HG03108 (cell line): ENCODE data around the gene TBC1D24.

Experiments
- ATAC-seq: cut with Tn5 transposase; IDR thresholded peaks from one replicate; pipeline ENCODE4 v1.9.1; 2021; ENCODE audit warnings: moderate library complexity; ENCODE audit not compliant: unreplicated experiment

Gene TBC1D24

DNA sequence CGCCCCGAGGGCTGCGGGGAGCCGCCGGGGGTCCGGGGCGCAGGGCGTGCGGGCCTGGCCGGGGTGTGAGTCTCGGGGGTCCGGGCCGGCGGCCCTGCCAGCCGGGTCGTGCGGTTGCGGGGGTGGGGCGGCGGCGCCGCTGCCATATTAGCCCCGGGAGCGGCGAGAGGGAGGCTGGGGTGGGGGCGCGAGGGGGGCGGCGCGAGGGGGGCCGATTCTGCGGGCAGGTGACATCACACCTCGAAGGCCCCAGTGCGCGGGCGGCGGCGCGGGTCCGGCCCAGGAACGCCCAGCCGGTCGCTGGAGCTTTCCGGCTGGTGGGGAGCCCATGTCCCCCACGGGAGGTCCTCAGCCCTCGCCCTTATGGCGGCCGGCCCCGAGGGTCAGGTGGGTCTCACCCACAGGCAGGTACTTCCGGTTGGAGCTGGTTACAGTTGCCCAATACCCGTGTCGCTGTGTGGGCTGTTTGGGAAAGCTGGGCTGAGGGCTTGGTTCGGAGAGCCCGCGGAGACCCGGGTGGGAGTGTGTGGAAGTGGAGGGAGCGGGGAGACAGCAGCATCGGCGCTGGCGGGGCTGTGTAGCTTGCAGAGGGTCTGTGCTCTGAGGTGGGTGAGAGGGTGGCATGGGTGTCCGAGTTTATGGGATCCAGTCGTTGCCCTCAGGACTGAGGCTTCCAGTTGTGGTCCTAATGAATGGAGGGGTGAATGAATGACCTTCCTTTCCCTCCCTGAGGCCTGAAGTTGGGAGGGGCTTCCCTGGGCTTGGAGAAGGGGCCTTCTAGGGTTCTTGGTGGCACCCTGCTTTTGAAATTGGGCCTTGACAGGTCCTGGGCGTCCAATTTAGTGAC is 39.6 kb downstream of the TBC1D24 start:
- no peak for ATAC-seq

DNA sequence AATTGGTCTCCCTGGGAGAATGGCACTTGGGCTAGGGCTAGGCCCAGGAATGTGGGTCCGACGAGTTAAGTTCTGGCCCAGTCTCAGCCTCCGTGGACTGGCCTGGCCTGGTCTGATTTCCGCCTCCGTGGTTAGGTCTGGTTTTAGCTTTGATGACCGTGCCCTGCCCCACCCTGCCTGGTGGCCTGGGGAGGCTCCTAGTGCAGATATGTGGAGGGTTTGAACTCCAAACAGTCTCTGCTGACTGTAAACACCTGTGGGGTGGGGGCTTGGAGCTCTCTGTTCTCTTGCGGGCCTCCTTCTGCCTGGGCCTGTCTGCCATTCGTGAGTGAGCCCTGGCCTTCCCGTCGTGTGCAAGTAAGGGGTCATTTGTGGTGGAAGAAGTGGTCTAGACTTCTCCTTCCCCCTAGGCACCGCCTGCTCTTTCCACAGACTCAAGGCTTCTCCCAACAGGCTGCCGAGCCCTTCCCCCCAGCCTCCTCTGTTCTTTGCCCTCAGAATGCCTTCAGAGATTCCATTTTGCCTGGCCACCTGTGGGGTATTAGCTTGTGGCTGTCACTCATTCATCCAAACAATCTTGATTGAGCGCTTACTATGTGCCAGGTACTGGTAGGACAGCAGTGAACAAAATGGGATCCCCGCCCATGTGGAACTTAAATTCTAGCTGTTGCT is 40.4 kb downstream of the TBC1D24 start:
- no peak for ATAC-seq

DNA sequence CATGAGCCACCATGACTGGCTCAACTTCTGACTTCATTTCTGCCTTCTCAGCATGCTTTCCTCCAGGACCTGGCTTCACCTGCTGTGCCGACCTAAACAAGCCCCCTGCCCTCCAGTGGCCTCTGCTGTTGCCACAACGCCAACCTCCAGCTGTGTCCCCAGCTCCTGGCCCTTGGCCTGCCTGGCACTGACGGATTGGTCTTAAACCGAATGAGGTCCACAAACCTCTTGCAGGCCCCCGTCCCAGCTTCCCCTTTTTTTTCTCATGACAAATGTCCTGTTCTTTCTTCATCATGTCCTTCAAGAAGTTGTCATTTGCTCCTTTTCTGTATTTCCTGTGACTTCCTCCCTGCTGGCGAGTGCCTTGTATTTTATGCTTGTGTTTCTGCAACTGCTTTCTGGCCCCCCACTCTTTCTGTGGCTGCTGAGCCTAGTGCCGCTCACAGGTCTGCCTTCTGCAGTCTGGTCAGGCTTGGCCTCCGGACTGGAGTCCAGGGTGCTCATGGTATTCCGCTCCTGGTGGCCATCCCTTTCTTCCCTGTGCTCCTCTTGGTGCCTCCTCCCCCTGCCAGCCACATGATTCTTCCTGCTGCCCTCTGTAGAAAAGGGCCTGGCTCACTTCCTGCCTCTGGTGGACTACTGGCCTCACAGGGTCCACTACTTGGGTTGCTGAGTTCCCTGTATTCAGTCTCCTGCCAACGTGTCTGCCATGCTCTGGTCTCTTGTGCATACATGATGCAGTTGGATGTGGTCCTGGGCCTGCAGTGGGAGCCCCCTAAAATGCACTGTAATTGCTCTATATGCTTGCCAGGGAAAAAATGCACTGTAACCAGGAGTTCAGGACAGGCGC is 41.7 kb downstream of the TBC1D24 start:
- no peak for ATAC-seq

DNA sequence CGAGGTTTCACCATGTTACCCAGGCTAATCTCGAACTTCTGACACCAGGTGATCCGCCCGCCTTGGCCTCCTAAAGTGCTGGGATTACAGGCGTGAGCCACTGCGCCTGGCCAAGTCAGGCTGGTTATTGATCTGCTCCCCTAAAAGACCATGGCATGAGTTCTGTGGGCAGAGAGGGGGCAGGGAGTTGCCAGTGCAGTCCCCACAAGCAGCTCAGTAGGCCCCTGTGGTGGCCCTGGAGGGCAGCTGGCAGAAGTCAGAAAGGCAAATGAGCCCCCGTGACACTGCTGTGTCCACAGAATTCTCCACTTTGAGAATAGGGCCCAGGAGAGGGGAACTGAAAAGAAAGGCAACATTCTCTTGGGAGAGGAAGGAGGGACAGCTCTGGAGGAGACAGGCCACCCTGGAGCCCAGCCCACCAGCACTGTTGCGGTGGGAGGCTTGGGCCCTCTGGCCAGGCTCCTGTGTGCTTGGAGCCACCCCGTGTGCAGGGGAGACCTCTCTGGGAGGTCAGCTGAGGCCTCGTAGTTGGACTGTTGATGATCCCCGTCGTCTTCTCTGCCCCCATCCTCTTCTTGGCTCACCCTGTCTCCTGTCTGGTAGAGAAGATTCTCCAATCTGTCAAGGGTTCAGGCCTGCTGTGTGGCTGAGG is 43.2 kb downstream of the TBC1D24 start:
- ATAC-seq = no peak

DNA sequence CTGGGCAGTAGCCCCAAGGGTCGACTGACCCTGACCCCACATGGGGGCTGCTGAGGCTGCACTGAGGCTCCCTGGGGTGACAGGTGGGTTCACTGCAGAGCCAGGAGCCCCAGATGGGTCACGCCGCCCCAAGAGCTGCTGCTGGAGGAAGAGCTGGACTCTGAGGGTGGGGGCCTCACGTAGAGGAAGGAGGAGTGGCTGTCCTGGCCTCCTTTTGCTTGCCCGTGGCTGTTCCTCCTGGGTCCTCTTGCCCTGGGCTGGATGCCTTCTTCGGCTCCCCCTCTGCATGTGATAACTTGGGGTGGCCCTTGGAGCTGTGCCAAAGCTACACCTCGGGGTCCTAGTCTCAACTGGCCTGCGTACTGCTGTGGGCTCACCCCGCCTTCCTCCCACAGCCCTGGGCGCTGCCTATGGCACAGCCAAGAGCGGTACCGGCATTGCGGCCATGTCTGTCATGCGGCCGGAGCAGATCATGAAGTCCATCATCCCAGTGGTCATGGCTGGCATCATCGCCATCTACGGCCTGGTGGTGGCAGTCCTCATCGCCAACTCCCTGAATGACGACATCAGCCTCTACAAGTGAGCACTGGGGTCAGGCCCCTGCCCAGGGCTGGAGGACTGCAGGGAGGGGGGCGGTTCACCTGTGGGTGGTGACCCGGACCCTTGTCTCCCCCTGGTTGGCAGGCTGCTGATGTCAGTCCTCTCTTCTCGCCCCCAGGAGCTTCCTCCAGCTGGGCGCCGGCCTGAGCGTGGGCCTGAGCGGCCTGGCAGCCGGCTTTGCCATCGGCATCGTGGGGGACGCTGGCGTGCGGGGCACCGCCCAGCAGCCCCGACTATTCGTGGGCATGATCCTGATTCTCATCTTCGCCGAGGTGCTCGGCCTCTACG is 44.1 kb downstream of the TBC1D24 start:
- ATAC-seq = no peak

DNA sequence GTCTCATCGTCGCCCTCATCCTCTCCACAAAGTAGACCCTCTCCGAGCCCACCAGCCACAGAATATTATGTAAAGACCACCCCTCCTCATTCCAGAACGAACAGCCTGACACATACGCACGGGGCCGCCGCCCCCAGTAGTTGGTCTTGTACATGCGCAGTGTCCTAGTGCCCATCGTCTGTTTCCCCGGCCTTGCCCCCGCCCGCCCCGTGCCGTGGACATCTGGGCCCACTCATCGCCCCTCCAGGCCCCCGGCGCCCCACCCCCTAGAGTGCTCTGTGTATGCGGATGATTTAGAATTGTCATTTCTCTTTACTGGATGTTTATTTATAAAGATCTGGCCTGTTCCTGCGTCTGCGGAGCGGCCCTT is 44.8 kb downstream of the TBC1D24 start:
- no peak for ATAC-seq

DNA sequence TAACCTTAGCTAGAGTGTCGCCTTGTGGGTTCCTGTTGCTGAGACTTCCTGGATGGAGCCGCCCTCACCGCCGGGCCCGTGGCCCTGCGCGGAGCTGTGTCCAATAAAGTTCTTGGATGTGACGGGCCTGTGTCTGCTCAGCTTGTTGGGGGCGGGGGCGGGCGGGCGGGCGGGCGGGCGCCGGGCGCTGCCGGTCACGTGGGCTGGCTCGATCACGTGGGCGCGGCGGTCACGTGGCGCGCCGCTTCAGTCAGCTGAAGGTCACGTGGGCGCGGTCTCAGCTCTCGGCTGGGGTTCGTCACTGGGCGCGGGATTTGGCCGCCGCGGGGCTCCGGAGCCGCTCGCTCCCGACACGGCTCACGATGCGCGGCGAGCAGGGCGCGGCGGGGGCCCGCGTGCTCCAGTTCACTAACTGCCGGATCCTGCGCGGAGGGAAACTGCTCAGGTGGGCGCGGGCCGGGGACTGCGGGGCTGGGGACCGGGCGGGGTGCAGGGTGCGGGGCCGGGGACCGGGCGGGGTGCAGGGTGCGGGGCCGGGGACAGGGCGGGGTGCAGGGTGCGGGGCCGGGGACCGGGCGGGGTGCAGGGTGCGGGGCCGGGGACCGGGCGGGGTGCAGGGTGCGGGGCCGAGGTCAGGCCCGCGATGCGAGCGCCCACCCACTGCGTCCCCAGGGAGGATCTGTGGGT is 45.3 kb downstream of the TBC1D24 start, which contains the start of gene AMDHD2:
Gene AMDHD2, plus strand, starts transcription at position 275 of the 687 bp plus-strand sequence. Its CDS starts 88 bp downstream, at position 363.
- ATAC-seq = no peak

DNA sequence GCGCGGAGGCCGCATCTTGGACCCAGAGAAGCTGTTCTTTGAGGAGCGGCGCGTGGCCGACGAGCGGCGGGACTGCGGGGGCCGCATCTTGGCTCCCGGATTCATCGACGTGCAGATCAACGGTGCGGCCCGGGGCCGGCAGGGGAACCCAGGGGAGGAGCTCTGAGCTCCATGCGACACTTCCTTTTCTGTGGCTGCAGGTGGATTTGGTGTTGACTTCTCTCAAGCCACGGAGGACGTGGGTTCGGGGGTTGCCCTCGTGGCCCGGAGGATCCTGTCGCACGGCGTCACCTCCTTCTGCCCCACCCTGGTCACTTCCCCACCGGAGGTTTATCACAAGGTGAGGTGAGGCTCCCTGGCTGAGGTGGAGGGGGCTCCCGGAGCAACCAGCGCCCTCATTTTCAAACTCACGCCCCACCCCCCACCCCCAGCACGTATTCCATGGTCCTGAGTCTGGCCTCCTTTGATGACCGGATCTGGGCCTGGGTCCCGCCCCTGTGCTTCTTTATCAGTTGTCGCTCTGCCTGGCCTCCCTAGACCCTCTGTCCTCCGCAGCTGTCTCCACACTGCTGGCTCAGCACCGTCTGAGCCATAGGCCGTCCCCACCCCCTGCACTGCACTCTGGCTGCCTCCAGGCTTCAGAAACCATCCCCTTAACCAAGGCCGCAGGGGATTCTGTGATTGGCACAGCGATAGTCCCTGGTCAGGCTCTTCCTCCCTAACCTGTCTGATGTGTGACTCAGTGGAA is 46.0 kb downstream of the TBC1D24 start:
- ATAC-seq = no peak

DNA sequence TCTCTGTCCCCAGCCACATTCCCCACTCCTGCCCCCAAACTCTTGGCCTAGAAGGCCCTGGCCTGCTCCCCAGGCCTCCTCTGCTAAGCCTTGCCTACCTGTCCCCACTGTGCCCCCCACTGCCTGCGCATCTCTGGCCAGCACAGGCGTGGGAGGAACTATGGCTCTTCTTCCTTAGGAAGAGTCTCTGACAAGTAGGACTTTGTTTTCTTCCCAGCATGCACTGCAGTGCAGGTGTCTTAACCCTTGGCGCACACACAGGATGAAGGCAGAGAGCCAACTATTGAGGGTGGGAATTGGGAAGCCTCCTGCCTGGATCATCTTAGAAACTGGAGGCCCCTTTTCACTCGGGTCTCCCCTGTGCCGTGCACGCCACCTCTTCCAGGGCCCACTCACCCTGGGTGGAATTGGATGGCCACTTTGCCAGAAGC is 48.9 kb downstream of the TBC1D24 start:
- no peak for ATAC-seq

DNA sequence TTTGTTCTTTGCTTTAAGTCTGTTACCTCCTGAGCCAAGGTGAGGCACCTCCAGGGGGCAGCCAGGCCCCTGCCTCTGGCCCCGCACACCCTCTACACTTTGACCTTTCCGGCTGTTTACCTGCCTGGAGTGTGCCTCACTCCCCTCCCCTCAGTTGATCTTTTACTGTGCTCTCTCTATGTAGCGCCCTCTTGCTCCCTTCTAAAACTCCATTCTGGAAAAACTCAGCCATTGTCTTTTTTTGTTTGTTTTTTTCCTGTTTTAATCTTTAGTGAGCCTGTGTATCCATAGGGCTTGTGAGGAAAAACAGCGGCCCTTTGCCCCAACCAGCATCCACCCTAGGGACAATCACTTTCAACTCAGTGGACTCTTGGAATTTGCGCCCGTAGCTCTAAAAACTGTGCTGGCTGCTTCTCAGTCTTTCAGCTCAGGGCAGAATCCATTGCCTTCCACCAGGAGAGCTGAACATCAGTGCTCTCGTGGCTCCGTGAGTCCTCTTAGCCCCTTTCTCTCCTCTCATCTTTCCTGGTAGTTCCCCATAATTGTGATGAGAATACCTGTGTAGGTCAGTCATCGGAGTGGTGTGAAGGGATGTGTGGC is 49.5 kb downstream of the TBC1D24 start:
- no peak for ATAC-seq

DNA sequence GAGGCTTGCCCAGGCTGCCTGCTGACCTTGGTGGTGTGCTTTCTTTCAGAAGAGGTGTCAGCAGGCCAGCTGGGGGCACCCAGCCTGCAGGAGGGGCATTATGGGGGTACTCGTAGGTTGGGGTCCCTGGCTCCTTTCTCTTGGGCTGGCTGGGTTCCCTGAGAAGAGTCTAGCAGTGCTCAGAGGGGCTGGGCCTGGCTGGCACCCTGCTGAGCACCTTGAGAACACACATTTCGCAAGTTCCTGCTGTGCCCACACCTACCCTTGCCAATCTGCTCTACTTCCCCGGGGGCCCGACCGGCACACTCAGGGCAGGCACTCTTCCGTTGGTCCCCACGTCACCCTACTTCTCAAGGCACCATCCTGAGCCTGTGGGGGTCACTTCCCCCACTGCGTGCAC is 51.2 kb downstream of the TBC1D24 start:
- ATAC-seq = no peak

DNA sequence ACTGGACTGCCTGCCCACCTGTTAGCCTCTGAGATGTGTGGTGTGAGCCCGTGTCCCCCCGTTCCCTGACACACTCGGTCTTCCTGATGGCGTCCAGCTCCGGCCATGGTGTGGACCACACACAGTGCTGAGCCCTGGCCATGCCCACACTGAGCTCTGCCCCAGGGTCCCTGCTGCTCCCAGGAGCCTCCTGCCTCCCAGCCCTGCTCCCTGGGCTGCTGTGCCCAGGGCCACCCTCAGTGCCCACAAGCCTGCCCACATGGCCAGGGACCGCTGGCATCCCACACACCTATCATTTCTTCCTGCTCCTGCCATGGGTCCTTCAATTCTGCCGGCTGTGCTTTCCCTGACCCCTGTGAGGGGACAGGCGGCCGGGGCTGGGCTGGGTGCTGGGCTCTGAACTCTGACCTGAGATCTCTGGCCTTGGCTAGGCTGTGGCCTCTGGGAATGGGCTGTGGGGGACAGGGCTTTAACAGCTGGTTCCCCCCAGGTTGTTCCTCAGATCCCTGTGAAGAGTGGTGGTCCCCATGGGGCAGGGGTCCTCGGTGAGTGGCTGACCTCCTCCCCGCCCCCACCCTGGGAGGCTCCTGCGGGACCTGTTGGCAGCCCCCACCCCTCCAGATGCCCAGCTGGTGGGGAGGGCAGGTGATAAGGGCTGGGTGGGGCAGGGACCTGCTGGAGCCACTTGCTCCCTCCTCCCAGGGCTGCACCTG is 52.3 kb downstream of the TBC1D24 start:
- no peak for ATAC-seq

DNA sequence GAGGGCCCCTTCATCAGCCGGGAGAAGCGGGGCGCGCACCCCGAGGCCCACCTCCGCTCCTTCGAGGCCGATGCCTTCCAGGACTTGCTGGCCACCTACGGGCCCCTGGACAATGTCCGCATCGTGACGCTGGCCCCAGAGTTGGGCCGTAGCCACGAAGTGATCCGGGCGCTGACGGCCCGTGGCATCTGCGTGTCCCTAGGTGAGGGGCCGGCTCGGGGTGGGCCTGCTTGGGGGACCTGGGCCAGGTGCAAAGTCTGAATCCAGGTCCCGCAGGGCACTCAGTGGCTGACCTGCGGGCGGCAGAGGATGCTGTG is 52.8 kb downstream of the TBC1D24 start:
- no peak for ATAC-seq

DNA sequence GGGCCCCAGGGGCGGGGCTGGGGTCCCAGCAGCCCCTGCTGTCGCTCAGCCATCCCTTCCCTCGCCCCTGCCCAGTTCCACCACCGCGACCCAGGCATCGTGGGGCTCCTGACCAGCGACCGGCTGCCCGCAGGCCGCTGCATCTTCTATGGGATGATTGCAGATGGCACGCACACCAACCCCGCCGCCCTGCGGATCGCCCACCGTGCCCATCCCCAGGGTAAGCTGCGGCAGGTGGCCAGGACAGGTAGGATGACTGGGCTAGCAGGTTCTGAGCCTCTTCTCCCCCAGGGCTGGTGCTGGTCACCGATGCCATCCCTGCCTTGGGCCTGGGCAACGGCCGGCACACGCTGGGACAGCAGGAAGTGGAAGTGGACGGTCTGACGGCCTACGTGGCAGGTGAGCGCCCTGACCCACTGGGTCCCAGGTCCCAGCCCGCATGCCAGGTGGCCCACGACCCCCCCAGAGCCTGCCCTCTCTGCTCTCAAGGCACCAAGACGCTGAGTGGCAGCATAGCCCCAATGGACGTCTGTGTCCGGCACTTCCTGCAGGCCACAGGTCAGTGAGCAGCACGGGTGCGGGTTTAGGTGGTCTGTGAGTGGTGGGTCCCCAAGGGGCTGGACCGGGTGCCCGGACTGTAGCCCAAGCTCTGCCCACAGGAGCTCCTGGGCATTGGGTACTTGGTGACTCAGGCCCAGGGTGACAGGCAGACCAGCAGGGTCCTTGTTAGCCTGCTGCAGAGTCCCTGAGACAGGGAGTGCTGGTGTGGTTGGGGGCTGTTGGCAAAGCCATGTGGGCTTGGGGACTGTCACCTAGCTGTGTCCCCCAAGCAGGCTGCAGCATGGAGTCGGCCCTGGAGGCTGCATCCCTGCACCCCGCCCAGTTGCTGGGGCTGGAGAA is 53.5 kb downstream of the TBC1D24 start:
- no peak for ATAC-seq

DNA sequence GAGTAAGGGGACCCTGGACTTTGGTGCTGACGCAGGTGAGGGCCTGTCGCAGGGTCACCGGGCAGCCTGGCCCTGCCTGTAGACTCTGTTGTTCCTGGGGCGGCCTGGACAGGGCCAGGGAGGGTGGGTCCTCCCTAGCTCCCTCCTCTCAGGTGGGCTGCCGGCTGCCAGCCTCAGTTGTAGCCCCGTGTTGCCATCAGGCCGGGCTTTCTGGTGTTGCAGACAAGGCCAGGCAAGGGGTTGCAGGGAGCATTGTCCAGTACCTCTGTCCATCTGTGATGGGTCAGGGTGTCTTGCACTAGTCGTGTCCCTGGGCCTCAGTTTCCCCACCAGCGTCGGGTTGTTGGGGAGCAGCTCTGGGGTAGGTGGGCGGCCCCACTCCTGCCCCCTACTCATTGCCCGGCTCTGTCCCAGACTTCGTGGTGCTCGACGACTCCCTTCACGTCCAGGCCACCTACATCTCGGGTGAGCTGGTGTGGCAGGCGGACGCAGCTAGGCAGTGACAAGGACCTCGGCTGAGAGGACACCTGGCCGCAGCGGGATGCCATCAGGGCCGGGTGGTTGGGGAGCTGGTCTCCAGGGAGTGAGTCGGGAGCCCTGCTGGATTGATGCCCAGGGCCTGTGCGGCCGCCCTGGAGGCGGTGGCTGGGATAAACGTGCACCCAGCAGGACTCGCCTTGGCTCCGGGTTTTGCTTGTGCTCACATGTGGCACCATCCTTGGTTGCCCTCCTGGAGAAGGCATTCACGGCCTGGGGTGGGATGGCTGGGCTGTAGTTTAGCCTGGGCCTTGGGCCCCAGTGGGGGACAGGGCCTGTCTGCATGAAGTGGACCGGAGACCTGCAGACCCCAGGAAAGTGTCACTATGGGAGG is 54.4 kb downstream of the TBC1D24 start:
- ATAC-seq = no peak
